ENCODE results near the gene LTC4S. TPM values are rescaled to one million over a fixed set of nuclear protein-coding genes. Genes with fewer than 3 reads are reported as not detected.
A peak's percentile ranks its signal among the peaks of the same experiment; 100 is the strongest.

The LTC4S gene
- total RNA-seq, 4 donors from 2014 or later, result 4.6 to 6.9 (median 4.7) TPM; not detected in 1

DNA sequence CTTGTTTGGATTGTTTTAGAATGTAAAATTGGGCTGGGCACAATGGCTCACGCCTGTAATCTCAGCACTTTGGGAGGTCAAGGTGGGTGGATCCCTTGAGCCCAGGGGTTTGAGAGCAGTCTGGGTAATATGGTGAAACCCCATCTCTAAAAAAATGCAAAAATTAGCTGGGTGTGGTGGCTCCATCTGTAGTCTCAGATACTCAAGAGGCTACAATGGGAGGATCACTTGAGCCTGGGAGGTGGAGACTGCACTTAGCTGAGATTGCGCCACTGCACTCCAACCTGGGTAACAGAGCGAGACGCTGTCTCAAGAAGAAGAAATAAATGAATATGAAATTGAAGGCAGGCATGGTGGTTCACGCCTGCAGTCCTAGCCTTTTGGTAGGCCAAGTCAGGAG, 39.8 kb upstream of the LTC4S start:
- Histone ChIP-seq H3K36me3 (peaks cover 0 to 28% (median 0%) of the 10 kb centered on the region in 3 donors), H3K4me3 (no peak overlapping the region), H3K4me1 (peaks cover 0 to 18% (median 3%) of the 10 kb centered on the region in 3 donors), H3K9me3 (no peaks in the 10 kb centered on the region), H3K27ac (no peak overlapping the region), H3K27me3 (no peaks in the 10 kb centered on the region)
- TF ChIP-seq CTCF (IDR thresholded peaks at IDR 0.05), result no peak
- no peak for TF ChIP-seq POLR2A (IDR thresholded peaks at IDR 0.05)
- no peak for DNase-seq
- 81 to 93% methylated on average over 4 to 5 of the region's 5 CpGs for WGBS, 2 donors
- intact Hi-C loops (cut with DNase I), result no loop called here

- no peak for DNase-seq
- Histone ChIP-seq H3K27ac (no peak overlapping the region), H3K36me3 (peaks cover 0 to 17% (median 0%) of the 10 kb centered on the region in 3 donors), H3K9me3 (no peaks in the 10 kb centered on the region), H3K4me3 (no peak overlapping the region), H3K27me3 (no peaks in the 10 kb centered on the region), H3K4me1 (peaks cover 0 to 25% (median 3%) of the 10 kb centered on the region in 3 donors)
- TF ChIP-seq CTCF (IDR thresholded peaks at IDR 0.05), result no peak
- TF ChIP-seq POLR2A (IDR thresholded peaks at IDR 0.05), result no peak
- intact Hi-C loops (cut with DNase I), result no loop called here
- 57 to 76% methylated on average over 2 of the region's 2 CpGs for WGBS, 2 donors
Observed at GRCh38 chr5:179755022-179755421, 38.8 kb upstream of the LTC4S start.

GRCh38 chr5:179758955-179759354, 34.8 kb upstream of the LTC4S start:
- no peak for TF ChIP-seq CTCF (IDR thresholded peaks at IDR 0.05)
- no peak for TF ChIP-seq POLR2A (IDR thresholded peaks at IDR 0.05)
- H3K9me3 ChIP-seq, result no peaks in the 10 kb centered on the region
- peaks cover 23 to 57% (median 29%) of the 10 kb centered on the region in 3 donors for H3K4me1 ChIP-seq
- H3K27me3 ChIP-seq, result no peaks in the 10 kb centered on the region
- H3K36me3 ChIP-seq, result no peaks in the 10 kb centered on the region
- H3K27ac ChIP-seq, result no peak overlapping the region
- intact Hi-C loops (cut with DNase I), result no loop called here
- no peak for DNase-seq
- 68 to 80% methylated on average over 5 to 8 of the region's 8 CpGs for WGBS, 2 donors
- H3K4me3 ChIP-seq, result no peak overlapping the region

DNA sequence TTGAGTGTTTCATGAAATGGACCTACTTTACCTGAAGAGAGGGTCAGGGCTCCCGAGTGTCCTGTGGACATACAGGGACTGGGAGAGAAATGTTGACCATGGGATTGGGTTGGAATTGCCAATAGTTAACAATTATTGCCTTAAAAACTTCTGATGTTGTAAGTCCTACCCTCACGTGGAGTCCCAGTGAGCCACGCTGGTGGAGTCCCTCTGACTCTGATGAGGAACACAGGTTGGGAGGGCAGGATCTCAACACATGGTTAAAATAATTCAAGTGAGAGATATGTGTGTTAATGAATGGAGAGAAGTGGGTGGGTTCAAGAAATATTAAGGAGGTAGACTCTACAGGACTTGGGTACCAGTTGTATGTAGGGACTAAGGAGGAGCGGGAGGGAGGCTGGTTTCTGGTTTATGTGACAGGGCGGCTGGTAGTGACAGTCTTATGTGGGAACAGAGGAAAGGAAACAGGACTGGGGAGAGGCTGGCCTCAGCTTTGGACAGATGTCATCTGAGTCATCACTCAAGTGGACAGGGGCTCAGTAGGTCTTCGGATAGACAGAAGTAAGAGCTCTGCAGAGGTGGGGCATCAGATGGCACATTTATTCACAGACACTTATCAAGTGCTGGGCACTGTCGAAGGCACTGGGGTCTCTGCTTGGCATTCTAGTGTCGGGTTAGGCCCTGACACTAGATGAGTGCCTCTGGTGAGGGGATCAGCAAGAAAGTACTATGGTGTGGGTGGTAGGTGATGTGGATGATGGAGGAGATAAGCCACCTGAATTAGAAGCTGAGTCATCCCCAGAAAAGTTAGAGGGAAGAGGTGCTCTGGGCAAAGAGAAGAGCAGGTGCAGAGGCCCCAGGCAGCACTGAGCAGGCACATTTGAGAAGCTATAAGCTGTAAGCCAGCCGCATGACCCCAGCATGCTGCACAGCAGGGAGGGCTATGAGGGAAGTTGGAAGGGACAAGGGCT, 33.9 kb upstream of the LTC4S start:
- no peaks in the 10 kb centered on the region for H3K27me3 ChIP-seq
- intact Hi-C loops (cut with DNase I), result no loop called here
- no peaks in the 10 kb centered on the region for H3K9me3 ChIP-seq
- H3K36me3 ChIP-seq, result no peaks in the 10 kb centered on the region
- no peak for DNase-seq
- peaks cover 25 to 57% (median 30%) of the 10 kb centered on the region in 3 donors for H3K4me1 ChIP-seq
- H3K27ac ChIP-seq, result no peak overlapping the region
- H3K4me3 ChIP-seq, result no peak overlapping the region
- TF ChIP-seq POLR2A (IDR thresholded peaks at IDR 0.05) (no peak), CTCF (IDR thresholded peaks at IDR 0.05) (no peak)
- WGBS, 2 donors, result 76 to 77% methylated on average over 9 of the region's 9 CpGs

- WGBS, 2 donors, result 33 to 36% methylated on average over 6 to 9 of the region's 10 CpGs
- intact Hi-C loops (cut with DNase I), result no loop called here
- H3K27ac ChIP-seq, result peak overlapping the region; percentile 19 to 59 (median 40)
- H3K4me3 ChIP-seq, result no peak overlapping the region
- no peak for DNase-seq
- H3K36me3 ChIP-seq, result peaks cover 11 to 20% (median 11%) of the 10 kb centered on the region in 3 donors
- peaks cover 38 to 74% (median 48%) of the 10 kb centered on the region in 3 donors for H3K4me1 ChIP-seq
- no peak for TF ChIP-seq POLR2A (IDR thresholded peaks at IDR 0.05)
- no peaks in the 10 kb centered on the region for H3K27me3 ChIP-seq
- H3K9me3 ChIP-seq, result no peaks in the 10 kb centered on the region
Observed at GRCh38 chr5:179762079-179762780, 31.6 kb upstream of the LTC4S start.

All from esophagus squamous epithelium (tissue), 5 donors.